HG02840 (cell line): ENCODE results near the gene ANO4.
"Not testable (repeated sequence)": the region's sequence is repeated elsewhere in the genome, so short reads cannot be mapped to it uniquely, and the experiment has no call there.

ENCODE experiments used
- ATAC-seq: cut with Tn5 transposase; IDR thresholded peaks from one replicate; pipeline ENCODE4 v1.9.1; 2021; ENCODE audit warnings: mild to moderate bottlenecking, moderate library complexity, moderate number of reproducible peaks; ENCODE audit not compliant: unreplicated experiment, low FRiP score

ANO4 gene

DNA sequence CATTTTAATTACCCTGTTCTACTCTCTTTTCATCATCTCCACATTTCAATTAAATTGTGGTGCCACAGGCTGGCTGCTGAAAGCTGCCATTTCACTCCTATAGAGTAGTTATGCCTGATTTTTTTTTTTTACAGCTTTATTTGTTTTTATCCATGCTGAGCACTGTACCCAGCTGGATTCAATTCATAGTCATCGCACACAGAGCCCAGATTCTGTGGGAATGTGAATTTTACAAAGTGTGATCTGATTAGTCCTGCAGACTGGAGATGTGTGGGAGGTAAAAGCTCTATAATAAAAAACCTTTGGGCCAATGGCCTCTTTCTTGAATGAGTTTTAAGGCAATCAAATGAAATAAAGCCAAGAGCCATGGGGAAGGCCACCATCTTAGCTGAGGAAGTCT, 190.2 kb downstream of the ANO4 start:
- no peak for ATAC-seq

- no peak for ATAC-seq
These were observed 192.3 kb downstream of the ANO4 start for GRCh38 chr12:100986595-100987547.

DNA sequence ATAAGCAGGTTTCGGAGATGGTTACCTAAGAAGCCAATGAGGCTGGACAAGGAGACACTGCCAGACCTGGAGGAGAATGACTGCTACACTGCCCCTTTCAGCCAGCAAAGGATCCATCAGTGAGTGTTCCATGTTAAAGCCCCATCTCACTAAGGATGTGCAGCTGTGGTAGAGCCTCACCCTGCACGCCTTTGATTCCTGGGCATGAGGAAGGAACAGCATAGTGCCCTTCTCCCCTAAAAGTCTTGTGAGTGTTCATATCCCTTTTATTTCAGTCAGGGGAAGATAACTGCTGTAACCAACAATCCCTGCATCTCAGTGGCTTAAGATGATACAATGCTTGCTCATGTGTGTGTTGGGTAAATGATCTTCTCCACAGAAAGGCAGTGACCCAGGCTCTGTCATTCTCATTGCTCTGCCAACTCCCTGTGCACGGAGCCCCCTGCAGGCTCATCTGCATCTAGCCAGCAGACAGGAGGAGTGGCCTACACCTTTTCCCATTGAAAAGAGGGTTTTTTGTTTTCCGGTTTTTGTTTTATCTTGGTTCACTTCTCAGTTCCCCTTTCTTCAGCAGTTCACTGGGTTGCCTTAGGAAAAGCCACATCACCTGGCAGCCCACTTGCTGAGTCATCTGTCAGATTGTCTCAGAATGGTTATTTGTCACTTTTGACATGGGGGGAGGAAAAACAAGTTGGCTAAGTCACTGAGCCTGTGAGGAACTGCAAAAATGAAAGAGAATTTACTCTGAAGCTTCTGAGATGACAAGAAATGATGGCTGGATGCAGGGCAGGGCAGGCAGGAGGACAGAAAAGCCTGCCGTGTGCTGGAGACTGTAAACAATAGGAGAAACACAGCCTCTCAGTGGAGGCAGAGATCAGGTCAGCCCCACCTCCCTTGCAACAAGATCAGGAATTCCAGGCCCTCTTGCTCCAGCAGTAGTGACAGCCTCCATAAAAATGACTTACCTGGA, 193.3 kb downstream of the ANO4 start:
- ATAC-seq = peak; percentile 98

- ATAC-seq = not testable (repeated sequence)
These were observed 194.9 kb downstream of the ANO4 start for GRCh38 chr12:100989509-100989908.

- ATAC-seq = no peak
These were observed 196.5 kb downstream of the ANO4 start for GRCh38 chr12:100991102-100991501.

DNA sequence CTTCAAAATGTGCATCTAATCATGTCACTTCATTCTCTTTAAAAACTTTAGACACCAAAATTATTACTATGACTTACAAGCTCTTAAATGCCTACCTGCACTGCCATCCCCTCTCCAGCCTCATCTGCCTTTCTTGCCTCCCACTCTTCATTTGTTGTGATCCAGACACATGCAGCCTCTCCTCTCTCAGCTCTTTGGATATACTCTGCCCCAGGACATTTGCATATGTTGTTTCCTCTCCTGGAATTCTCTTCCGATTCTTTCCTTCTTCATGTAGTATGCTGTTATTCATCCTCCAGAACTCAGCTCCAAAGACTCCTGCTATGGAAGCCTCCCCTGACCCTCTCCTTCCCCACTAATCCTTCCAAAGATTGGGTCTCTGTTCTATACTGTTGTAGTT, 197.6 kb downstream of the ANO4 start:
- ATAC-seq = no peak

DNA sequence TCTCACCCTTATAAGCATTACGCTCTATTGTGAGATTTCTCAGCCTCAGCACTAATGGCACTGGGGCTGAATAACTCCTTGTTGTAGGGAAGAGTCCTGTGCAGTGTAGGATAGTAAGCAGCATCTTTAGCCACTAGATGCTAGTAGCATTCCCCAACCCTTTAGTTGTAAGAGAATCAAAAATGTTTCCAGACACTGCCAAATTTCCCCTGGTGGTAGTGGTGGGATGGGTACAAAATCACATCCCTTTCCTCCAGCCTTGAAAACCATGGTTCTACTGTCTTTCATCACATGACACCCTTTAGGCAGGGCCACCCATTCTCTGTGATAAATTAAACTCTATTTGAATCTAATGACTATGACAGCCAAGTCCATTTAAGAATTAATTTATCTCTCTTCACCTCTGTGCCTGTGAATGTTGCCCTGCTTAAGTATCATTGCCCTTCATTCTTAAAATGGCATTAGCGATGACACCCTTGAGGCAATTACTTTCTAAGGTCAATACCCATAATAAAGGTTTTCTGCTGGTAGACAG, 199.4 kb downstream of the ANO4 start:
- no peak for ATAC-seq

GRCh38 chr12:100995201-100995600, 200.6 kb downstream of the ANO4 start:
- peak; percentile 53 for ATAC-seq

DNA sequence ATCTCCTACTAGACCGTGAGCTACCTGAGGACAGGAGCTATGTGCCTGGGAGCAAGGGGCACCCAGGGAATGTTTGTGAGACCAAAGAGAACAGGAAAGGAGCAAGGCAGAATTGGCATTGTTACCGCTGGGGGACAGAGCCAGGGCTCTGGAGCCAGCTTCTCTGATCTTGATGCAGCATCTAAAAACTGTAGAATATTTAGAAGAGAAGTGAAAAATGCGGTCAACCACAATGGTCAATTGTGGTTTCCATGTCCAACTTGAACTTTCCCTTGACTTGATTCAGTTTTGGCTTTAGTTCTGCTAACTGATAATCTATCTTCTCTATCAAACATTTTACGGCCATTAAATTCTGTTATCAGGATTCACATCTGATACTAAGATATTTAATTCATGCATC, 201.2 kb downstream of the ANO4 start:
- ATAC-seq = peak; percentile 55

DNA sequence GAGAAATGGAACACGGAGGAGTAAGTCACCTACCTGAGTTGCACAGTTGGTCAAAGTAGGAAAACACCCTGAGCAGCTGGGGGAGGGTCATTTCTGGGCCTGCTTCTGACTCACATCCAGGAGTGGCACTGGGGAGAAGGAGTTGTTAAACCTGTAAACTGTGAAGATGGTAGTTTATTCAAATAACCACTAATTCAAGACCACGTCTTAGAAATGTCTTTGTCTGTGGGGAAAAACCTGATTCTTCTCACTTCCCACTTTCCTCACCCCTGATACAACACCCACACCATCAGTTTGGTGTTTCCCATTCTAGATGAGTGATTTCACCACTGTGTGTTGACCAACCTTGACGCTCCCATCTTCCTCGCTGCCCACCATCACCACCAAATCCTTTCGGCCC, 207.1 kb downstream of the ANO4 start:
- ATAC-seq = peak; percentile 61

DNA sequence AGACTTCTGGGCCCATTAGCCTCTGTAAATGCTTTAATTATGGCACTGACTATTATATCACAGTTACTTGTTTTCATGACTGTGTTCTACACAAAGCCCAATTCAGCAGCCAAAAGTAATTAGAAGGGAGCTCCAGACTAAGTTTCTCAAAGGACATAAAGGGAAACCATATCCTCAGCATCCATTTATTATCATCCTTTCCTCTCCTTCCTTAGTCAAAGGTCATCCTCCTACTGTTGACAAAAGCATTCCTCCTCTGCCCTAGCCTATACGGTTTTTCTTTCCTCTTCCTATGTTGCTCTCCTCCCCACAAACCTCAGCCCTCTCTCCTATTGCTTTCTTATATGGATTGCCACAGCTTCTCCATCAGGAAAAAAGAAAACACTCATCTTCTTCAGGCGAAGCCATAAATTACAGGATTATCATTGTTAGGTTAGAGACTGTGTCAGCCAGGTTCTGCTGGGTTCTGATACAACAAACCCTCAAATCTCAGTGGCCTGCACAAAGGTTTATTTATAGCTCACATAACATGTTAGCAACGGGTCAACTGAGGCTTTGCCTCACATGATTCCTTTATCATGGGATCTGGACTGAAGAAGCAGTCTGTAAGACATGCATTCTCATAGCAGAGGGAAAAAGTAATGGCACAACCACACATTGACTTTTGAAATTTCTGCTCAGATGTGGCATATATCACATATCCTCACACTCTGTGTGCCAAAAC, 208.3 kb downstream of the ANO4 start:
- ATAC-seq = no peak

DNA sequence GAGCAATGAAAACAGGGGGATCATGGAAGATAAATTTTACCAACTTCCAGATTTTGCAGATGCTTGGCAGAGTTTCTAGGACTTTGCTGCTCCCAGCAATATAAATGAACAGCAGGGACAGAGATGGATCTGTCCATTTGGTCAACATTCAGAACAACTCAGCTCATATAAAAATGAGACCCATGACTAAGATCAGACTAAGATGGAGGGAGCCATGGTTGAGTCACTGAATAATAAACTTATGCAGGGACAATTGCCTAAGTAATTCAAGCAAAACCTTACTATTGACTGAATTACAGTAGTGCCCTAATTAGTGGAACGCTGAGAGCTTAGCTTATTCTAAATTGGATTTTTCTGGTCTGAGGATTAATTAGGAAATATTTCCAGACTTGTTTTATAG, 210.3 kb downstream of the ANO4 start:
- no peak for ATAC-seq

- no peak for ATAC-seq
These were observed 214.7 kb downstream of the ANO4 start for GRCh38 chr12:101009274-101009673.

DNA sequence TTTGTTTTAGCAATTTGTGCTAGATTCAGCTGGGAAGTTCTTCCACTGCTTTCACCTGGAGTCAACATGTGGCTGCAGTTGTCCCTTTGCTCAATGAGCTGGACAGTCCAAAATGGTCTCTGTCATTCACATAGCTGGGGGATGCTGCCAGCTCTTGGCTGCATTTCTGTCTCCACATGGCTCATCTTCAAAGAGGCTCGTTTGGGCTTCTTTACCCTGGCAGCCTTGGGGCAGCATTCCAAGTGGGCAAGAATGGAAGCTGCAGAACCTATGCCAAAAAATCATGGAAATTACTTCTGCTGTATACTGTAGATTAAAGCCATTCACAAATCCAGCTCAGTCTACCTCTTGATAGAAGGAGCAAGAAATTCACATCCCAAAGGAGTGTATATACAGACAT, 216.3 kb downstream of the ANO4 start:
- no peak for ATAC-seq

DNA sequence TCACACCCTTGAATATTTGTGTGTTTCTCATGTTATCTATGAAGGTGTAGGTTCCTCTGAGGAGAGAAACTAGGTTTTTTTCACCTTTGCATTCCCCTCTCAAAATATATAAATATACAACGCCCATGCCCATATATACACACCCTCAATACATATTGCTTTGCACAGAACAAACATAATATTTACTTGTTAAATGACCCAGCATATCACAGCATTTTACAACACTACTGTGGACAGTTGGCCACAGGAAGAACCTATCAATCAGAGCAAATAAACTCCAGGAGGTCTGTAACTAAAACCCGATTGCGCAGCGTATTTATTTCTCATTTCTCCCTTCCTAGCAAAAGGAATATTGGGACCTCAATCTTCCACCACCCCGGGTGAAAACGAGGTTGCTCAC, 219.4 kb downstream of the ANO4 start:
- ATAC-seq = no peak

DNA sequence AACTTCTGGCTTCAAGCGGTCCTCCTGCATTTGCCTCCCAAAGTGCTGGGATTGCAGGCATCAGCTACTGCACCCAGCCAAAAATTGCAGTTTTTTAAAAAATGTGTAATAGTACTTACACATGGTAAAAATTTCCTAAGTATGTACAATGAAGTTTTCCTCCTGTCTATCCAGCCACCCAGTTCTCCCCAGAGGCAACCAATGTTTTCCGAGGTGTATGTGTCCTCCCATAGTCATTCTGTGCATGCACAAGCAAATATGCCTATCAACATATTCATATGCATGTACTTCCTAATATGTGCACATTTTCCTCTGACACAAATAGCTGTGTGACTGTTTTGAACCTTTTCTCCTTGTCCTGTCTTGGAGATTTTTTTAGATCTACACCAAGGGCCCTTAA, 220.5 kb downstream of the ANO4 start:
- ATAC-seq = no peak

DNA sequence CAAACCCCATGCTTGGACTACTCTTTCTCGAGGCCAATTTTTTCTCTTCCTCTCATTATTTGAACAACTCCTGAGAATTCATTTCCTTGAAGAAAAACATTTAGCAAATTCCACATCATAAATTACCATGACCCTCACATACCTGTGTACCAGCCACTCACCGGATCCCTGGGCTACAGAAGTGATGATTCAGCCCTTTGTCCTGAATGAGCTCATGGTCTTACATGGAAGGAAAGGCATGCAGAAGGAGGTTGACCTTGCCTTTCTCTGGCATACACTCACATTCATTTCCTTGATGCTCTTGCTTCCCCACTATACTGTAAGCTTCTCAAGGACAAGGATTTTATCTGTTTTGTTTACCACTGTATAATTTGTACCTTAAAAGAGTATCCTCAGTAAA, 224.0 kb downstream of the ANO4 start:
- ATAC-seq = no peak

- ATAC-seq = no peak
These were observed 224.6 kb downstream of the ANO4 start for GRCh38 chr12:101019201-101019600.

DNA sequence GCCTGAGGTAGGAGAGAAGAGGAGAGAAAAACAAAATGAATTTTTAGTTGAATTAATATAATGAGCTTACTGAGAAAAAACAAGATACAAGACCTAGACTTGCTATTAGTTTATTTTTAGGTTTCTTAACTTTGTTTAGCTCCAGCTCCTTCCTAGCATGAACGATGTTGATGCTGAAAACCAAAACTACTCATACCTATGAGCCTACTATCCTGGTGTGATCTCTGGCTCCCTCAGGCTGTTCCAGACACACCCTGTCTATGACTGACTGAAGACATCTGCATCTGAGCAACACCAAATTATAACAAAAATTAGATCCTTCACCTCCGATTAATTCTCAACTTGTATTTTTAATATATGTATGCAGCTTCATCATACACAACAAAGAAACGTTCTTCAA, 225.1 kb downstream of the ANO4 start:
- ATAC-seq = no peak

DNA sequence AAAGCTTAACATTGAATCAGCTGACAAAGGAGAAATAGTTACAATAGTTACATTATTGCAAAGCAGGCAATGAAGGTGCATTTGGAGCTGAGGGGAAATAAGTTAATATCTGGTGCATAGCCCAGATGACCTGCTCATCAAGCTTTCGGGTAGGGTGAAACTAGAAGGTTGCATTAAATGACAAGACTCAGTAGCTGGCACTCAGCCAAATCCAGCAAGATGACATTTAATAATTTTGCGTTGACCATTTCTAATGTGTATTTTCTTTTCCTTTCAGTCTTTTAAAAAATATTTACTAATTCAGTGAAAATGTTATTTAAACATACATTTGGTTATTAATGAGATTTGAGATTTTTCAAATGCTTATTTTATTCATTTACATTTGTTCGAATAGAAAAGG, 226.9 kb downstream of the ANO4 start:
- ATAC-seq = no peak
